Measurements from ENCODE around the gene SIPA1L3.

Gene SIPA1L3

GRCh38 chr19:38036707-38037611, 130.0 kb downstream of the SIPA1L3 start:
- Histone ChIP-seq H3K27ac (ENCODE audit: low read depth, low read length, poor library complexity, severe bottlenecking) (peak overlapping the region; percentile 97), H3K79me2 (ENCODE audit: insufficient read depth, low read length) (no peaks in the 10 kb centered on the region), H3K4me2 (ENCODE audit: low read length) (peak overlapping the region; percentile 59), H3K36me3 (ENCODE audit: insufficient read depth, low read length) (peaks cover 7% of the 10 kb centered on the region), H3K9ac (ENCODE audit: low read length) (peak overlapping the region; percentile 56), H3K9me3 (ENCODE audit: low read length) (peaks cover 2% of the 10 kb centered on the region; the same call in 1 of the 2 replicates), H2AFZ (ENCODE audit: low read length) (no peak overlapping the region), H3K27me3 (ENCODE audit: insufficient read depth, low read length) (no peaks in the 10 kb centered on the region), H3K4me1 (ENCODE audit: insufficient read depth, low read length, severe bottlenecking) (peaks cover 67% of the 10 kb centered on the region), H3K9me2 (ENCODE audit: low read depth, low read length) (no peaks in the 10 kb centered on the region), H3F3A (ENCODE audit: insufficient read depth, low read length) (peaks cover 7% of the 10 kb centered on the region), H3K4me3 (ENCODE audit: low read depth, low read length, poor library complexity, severe bottlenecking) (peak overlapping the region; percentile 34), H4K20me1 (ENCODE audit: insufficient read depth, low read length) (no peaks in the 10 kb centered on the region)
- TF ChIP-seq EZH2 (IDR thresholded peaks at IDR 0.05; ENCODE audit: borderline replicate concordance, low read length) (no peak), CTCF (IDR thresholded peaks at IDR 0.05; ENCODE audit: low read length) (no peak)

- Histone ChIP-seq H3K9me3 (ENCODE audit: low read length) (peaks cover 4% of the 10 kb centered on the region; the same call in 1 of the 2 replicates), H3F3A (ENCODE audit: insufficient read depth, low read length) (no peaks in the 10 kb centered on the region), H3K79me2 (ENCODE audit: insufficient read depth, low read length) (no peaks in the 10 kb centered on the region), H3K36me3 (ENCODE audit: insufficient read depth, low read length) (no peaks in the 10 kb centered on the region; the same call in 1 of the 2 replicates), H3K27ac (ENCODE audit: low read depth, low read length, poor library complexity, severe bottlenecking) (peak overlapping the region; percentile 52), H3K4me2 (ENCODE audit: low read length) (no peak overlapping the region), H3K4me1 (ENCODE audit: insufficient read depth, low read length, severe bottlenecking) (peaks cover 56% of the 10 kb centered on the region), H3K27me3 (ENCODE audit: insufficient read depth, low read length) (no peaks in the 10 kb centered on the region), H4K20me1 (ENCODE audit: insufficient read depth, low read length) (no peaks in the 10 kb centered on the region), H3K4me3 (ENCODE audit: low read depth, low read length, poor library complexity, severe bottlenecking) (no peak overlapping the region), H3K9me2 (ENCODE audit: low read depth, low read length) (no peaks in the 10 kb centered on the region), H3K9ac (ENCODE audit: low read length) (no peak overlapping the region), H2AFZ (ENCODE audit: low read length) (no peak overlapping the region)
- no peak for TF ChIP-seq CTCF (IDR thresholded peaks at IDR 0.05; ENCODE audit: low read length)
- TF ChIP-seq EZH2 (IDR thresholded peaks at IDR 0.05; ENCODE audit: borderline replicate concordance, low read length): no peak
Measured at GRCh38 chr19:38039966-38040365, 133.0 kb downstream of the SIPA1L3 start.

- peaks cover 6% of the 10 kb centered on the region; the same call in 1 of the 2 replicates for H3F3A ChIP-seq (ENCODE audit: insufficient read depth, low read length)
- no peak for TF ChIP-seq EZH2 (IDR thresholded peaks at IDR 0.05; ENCODE audit: borderline replicate concordance, low read length)
- TF ChIP-seq CTCF (IDR thresholded peaks at IDR 0.05; ENCODE audit: low read length): no peak
- no peaks in the 10 kb centered on the region for H3K79me2 ChIP-seq (ENCODE audit: insufficient read depth, low read length)
- H3K9me3 ChIP-seq (ENCODE audit: low read length): peaks cover 4% of the 10 kb centered on the region; the same call in 1 of the 2 replicates
- no peak overlapping the region for H3K27ac ChIP-seq (ENCODE audit: low read depth, low read length, poor library complexity, severe bottlenecking)
- peaks cover 56% of the 10 kb centered on the region for H3K4me1 ChIP-seq (ENCODE audit: insufficient read depth, low read length, severe bottlenecking)
- no peak overlapping the region for H3K4me2 ChIP-seq (ENCODE audit: low read length)
- H3K9ac ChIP-seq (ENCODE audit: low read length): no peak overlapping the region
- no peaks in the 10 kb centered on the region for H3K27me3 ChIP-seq (ENCODE audit: insufficient read depth, low read length)
- H3K4me3 ChIP-seq (ENCODE audit: low read depth, low read length, poor library complexity, severe bottlenecking): no peak overlapping the region
- H4K20me1 ChIP-seq (ENCODE audit: insufficient read depth, low read length): no peaks in the 10 kb centered on the region
- H3K36me3 ChIP-seq (ENCODE audit: insufficient read depth, low read length): no peaks in the 10 kb centered on the region; the same call in 1 of the 2 replicates
- H2AFZ ChIP-seq (ENCODE audit: low read length): no peak overlapping the region
- no peaks in the 10 kb centered on the region for H3K9me2 ChIP-seq (ENCODE audit: low read depth, low read length)
Measured at GRCh38 chr19:38042132-38042531, 135.1 kb downstream of the SIPA1L3 start.

Data from OCI-LY1 (cell line).